MG63 (cell line): ENCODE data around the gene ANGEL2. TPM values are rescaled to one million over a fixed set of nuclear protein-coding genes. Genes with fewer than 3 reads are reported as not detected.
"Not testable (repeated sequence)": the region's sequence is repeated elsewhere in the genome, so short reads cannot be mapped to it uniquely, and the experiment has no call there.

ENCODE experiments used
- DNase-seq: peaks from one replicate; pipeline ENCODE4 v3.0.0-alpha.2; 2020
- H3K27me3 ChIP-seq: fragments of 250-450 bp; sonication (Bioruptor Pico); 2 replicates; pipeline ENCODE4 v1.5.1; 2020; ENCODE audit warnings: mild to moderate bottlenecking, moderate library complexity
- H3K36me3 ChIP-seq: fragments of 250-450 bp; sonication (Bioruptor Pico); 2 replicates; pipeline ENCODE4 v1.5.1; 2020; ENCODE audit warnings: mild to moderate bottlenecking, moderate library complexity
- H3K4me3 ChIP-seq: fragments of 250-450 bp; sonication (Bioruptor Pico); 2 replicates; pipeline ENCODE4 v1.5.1; 2020; ENCODE audit warnings: mild to moderate bottlenecking, moderate library complexity
- H3K9me3 ChIP-seq: fragments of 250-450 bp; sonication (Bioruptor Pico); 2 replicates; pipeline ENCODE4 v1.5.1; 2020; ENCODE audit warnings: mild to moderate bottlenecking, moderate library complexity
- total RNA-seq: library from RNA; depleted of rRNA; stranded (reverse); fragments of >200 nt; shearing (Covaris generic); gene quantifications from 2 replicates; pipeline ENCODE4 v1.2.3, GENCODE V29; 2014; ENCODE audit warnings: low replicate concordance

ANGEL2 gene
- total RNA-seq, 1 experiment from 2014 or later, result 36.7 TPM

GRCh38 chr1:213035573-213035972 lies 19.9 kb upstream of the ANGEL2 start:
- no peaks in the 10 kb centered on the region for H3K9me3 ChIP-seq
- peaks cover 10% of the 10 kb centered on the region; the same call in 1 of the 2 replicates for H3K27me3 ChIP-seq
- no peaks in the 10 kb centered on the region for H3K36me3 ChIP-seq
- no peak for DNase-seq
- no peak overlapping the region for H3K4me3 ChIP-seq

GRCh38 chr1:213034713-213035112 lies 19.0 kb upstream of the ANGEL2 start:
- H3K36me3 ChIP-seq, result no peaks in the 10 kb centered on the region
- H3K9me3 ChIP-seq, result no peaks in the 10 kb centered on the region
- peaks cover 16% of the 10 kb centered on the region; the same call in 1 of the 2 replicates for H3K27me3 ChIP-seq
- no peak overlapping the region for H3K4me3 ChIP-seq
- no peak for DNase-seq

GRCh38 chr1:213032651-213033050 lies 17.0 kb upstream of the ANGEL2 start:
- H3K36me3 ChIP-seq, result no peaks in the 10 kb centered on the region
- peaks cover 18% of the 10 kb centered on the region; the same call in 1 of the 2 replicates for H3K27me3 ChIP-seq
- H3K4me3 ChIP-seq, result no peak overlapping the region
- H3K9me3 ChIP-seq, result no peaks in the 10 kb centered on the region
- no peak for DNase-seq

- H3K36me3 ChIP-seq, DNase-seq, H3K4me3 ChIP-seq, H3K9me3 ChIP-seq: not testable (repeated sequence)
- H3K27me3 ChIP-seq, result peaks cover 11% of the 10 kb centered on the region; the same call in 1 of the 2 replicates
Measured at GRCh38 chr1:213027024-213027423, 11.4 kb upstream of the ANGEL2 start.

GRCh38 chr1:213020016-213020415 lies 4.3 kb upstream of the ANGEL2 start:
- DNase-seq, result no peak
- no peaks in the 10 kb centered on the region for H3K27me3 ChIP-seq
- H3K9me3 ChIP-seq, result no peaks in the 10 kb centered on the region

GRCh38 chr1:213019450-213019849 lies 3.8 kb upstream of the ANGEL2 start:
- Histone ChIP-seq H3K9me3 (no peaks in the 10 kb centered on the region), H3K4me3 (no peak overlapping the region), H3K27me3 (no peaks in the 10 kb centered on the region), H3K36me3 (no peaks in the 10 kb centered on the region)
- no peak for DNase-seq

More at GRCh38 chr1:213020016-213020415, 4.3 kb upstream of the ANGEL2 start:
- H3K4me3 ChIP-seq, result no peak overlapping the region
- no peaks in the 10 kb centered on the region for H3K36me3 ChIP-seq

- Histone ChIP-seq H3K36me3 (no peaks in the 10 kb centered on the region; the same call in 1 of the 2 replicates), H3K9me3 (no peaks in the 10 kb centered on the region), H3K27me3 (no peaks in the 10 kb centered on the region), H3K4me3 (no peak overlapping the region)
- no peak for DNase-seq
Measured at GRCh38 chr1:213017447-213018273, 2.0 kb upstream of the ANGEL2 start.

- Histone ChIP-seq H3K9me3 (no peaks in the 10 kb centered on the region), H3K27me3 (no peaks in the 10 kb centered on the region), H3K4me3 (peak overlapping the region; percentile 70), H3K36me3 (peaks cover 15% of the 10 kb centered on the region)
- DNase-seq, result no peak
Measured at GRCh38 chr1:213014642-213015041, 1.0 kb downstream of the ANGEL2 start.

GRCh38 chr1:213008564-213008963 lies 7.1 kb downstream of the ANGEL2 start:
- Histone ChIP-seq H3K9me3 (no peaks in the 10 kb centered on the region), H3K36me3 (peaks cover 58% of the 10 kb centered on the region), H3K27me3 (no peaks in the 10 kb centered on the region), H3K4me3 (no peak overlapping the region)
- no peak for DNase-seq

- Histone ChIP-seq H3K27me3 (no peaks in the 10 kb centered on the region), H3K4me3 (no peak overlapping the region), H3K36me3 (peaks cover 65% of the 10 kb centered on the region), H3K9me3 (no peaks in the 10 kb centered on the region)
- no peak for DNase-seq
Measured at GRCh38 chr1:213003256-213003655, 12.4 kb downstream of the ANGEL2 start.

GRCh38 chr1:212994926-212995325 lies 20.7 kb downstream of the ANGEL2 start:
- no peak for DNase-seq
- no peaks in the 10 kb centered on the region for H3K27me3 ChIP-seq
- H3K9me3 ChIP-seq, result no peaks in the 10 kb centered on the region
- no peak overlapping the region for H3K4me3 ChIP-seq
- peaks cover 33% of the 10 kb centered on the region for H3K36me3 ChIP-seq

GRCh38 chr1:212993960-212994359 lies 21.7 kb downstream of the ANGEL2 start:
- not testable (repeated sequence) for H3K27me3 ChIP-seq, H3K9me3 ChIP-seq, H3K4me3 ChIP-seq, DNase-seq
- peaks cover 32% of the 10 kb centered on the region for H3K36me3 ChIP-seq

GRCh38 chr1:212990276-212990675 lies 25.4 kb downstream of the ANGEL2 start:
- no peak for DNase-seq
- no peak overlapping the region for H3K4me3 ChIP-seq
- no peaks in the 10 kb centered on the region for H3K9me3 ChIP-seq
- H3K36me3 ChIP-seq, result peaks cover 23% of the 10 kb centered on the region
- H3K27me3 ChIP-seq, result no peaks in the 10 kb centered on the region

GRCh38 chr1:212987702-212988322 lies 27.9 kb downstream of the ANGEL2 start:
- peaks cover 10% of the 10 kb centered on the region for H3K36me3 ChIP-seq
- H3K9me3 ChIP-seq, result no peaks in the 10 kb centered on the region
- no peaks in the 10 kb centered on the region for H3K27me3 ChIP-seq
- no peak overlapping the region for H3K4me3 ChIP-seq
- peak; percentile 73 for DNase-seq

GRCh38 chr1:212986551-212986950 lies 29.1 kb downstream of the ANGEL2 start:
- no peaks in the 10 kb centered on the region for H3K27me3 ChIP-seq
- DNase-seq, result no peak
- no peaks in the 10 kb centered on the region for H3K9me3 ChIP-seq
- no peak overlapping the region for H3K4me3 ChIP-seq
- peaks cover 6% of the 10 kb centered on the region; the same call in 1 of the 2 replicates for H3K36me3 ChIP-seq

GRCh38 chr1:212984522-212985291 lies 31.0 kb downstream of the ANGEL2 start:
- Histone ChIP-seq H3K27me3 (no peaks in the 10 kb centered on the region), H3K36me3 (peaks cover 3% of the 10 kb centered on the region; the same call in 1 of the 2 replicates), H3K4me3 (no peak overlapping the region), H3K9me3 (no peaks in the 10 kb centered on the region)
- DNase-seq, result no peak

GRCh38 chr1:212983482-212983881 lies 32.2 kb downstream of the ANGEL2 start:
- Histone ChIP-seq H3K27me3 (no peaks in the 10 kb centered on the region), H3K9me3 (no peaks in the 10 kb centered on the region), H3K36me3 (no peaks in the 10 kb centered on the region), H3K4me3 (no peak overlapping the region)
- DNase-seq, result no peak
